ENCODE data around the gene CDC42BPG.

GRCh38 chr11:64850979-64851567 is 6.6 kb upstream of the CDC42BPG start:
- TF ChIP-seq CTCF (IDR thresholded peaks at IDR 0.05 in 2 of 3, conservative IDR thresholded peaks at IDR 0.05 in 1 of 3; ENCODE audit: control insufficient read depth in 2 of 3, extremely low read depth in 1 of 3, insufficient read depth in 1 of 3, low read depth in 3 of 3, low read length in 3 of 3) (peak; percentile 32 to 42 (median 37); a peak in 4 of 6 replicates), USF1 (IDR thresholded peaks at IDR 0.05; ENCODE audit: borderline replicate concordance, extremely low read length, insufficient read depth, low read depth, low read length) (no peak), CBFB (IDR thresholded peaks at IDR 0.05; ENCODE audit: low read depth) (peak; percentile 93), FOS (IDR thresholded peaks at IDR 0.05; ENCODE audit: borderline replicate concordance, extremely low read depth, insufficient read length) (no peak), GABPA (IDR thresholded peaks at IDR 0.05; ENCODE audit: low read depth) (no peak), CREM (IDR thresholded peaks at IDR 0.05; ENCODE audit: low read depth) (peak; percentile 79), BRCA1 (IDR thresholded peaks at IDR 0.05; ENCODE audit: low read depth, low read length) (no peak), EZH2 (IDR thresholded peaks at IDR 0.05; ENCODE audit: borderline replicate concordance, control insufficient read depth, low read depth, low read length) (no peak), SUZ12 (IDR thresholded peaks at IDR 0.05; ENCODE audit: unreplicated experiment) (no peak), STAT1 (conservative IDR thresholded peaks at IDR 0.05) (peak; percentile 31; the same call in 1 of the 2 replicates), JUND (IDR thresholded peaks at IDR 0.05; ENCODE audit: low read depth, low read length) (no peak), POLR2AphosphoS5 (IDR thresholded peaks at IDR 0.05; ENCODE audit: low read length) (peak; percentile 53), PRDM15 (CRISPR knock-in tag; IDR thresholded peaks at IDR 0.05) (no peak), NFYB (IDR thresholded peaks at IDR 0.05; ENCODE audit: insufficient read depth, low read depth, low read length) (no peak)
